Measurements from ENCODE around the gene PRSS35.
"Not testable (repeated sequence)": the region's sequence is repeated elsewhere in the genome, so short reads cannot be mapped to it uniquely, and the experiment has no call there.

The PRSS35 gene

DNA sequence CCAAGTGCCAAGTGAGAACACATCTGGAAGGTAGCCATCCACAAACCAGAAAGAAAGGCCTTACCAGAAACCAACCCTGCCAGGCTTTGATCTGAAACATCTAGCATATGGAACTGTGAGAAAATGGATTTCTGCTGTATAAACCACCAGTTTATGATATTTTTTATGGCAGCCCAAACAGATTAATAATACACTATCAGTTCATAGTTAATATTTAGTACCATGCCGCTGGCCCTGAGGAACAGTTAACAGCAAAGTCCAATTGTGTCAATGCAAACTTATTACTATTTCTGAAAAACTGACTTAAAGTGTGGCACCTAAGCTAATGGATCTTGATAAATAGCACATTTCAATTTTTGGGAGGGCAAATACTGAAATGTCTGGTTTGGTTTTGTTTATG, 35.4 kb upstream of the PRSS35 start:
- no peaks in the 10 kb centered on the region for H3K9me3 ChIP-seq (ENCODE audit: insufficient read depth, low read depth, low read length)
- H3K27me3 ChIP-seq (ENCODE audit: insufficient read depth, low read length, poor library complexity, severe bottlenecking) = no peaks in the 10 kb centered on the region
- no peaks in the 10 kb centered on the region for H4K20me1 ChIP-seq (ENCODE audit: insufficient read depth, low read length, poor library complexity, severe bottlenecking)
- no peaks in the 10 kb centered on the region for H3K79me2 ChIP-seq (ENCODE audit: insufficient read depth, low read length)
- no peaks in the 10 kb centered on the region for H3K36me3 ChIP-seq (ENCODE audit: insufficient read depth, low read length)
- no peak overlapping the region for H2AFZ ChIP-seq (ENCODE audit: low read length)
- H3K4me2 ChIP-seq (ENCODE audit: low read depth, low read length, poor library complexity, severe bottlenecking) = no peak overlapping the region
- H3F3A ChIP-seq (ENCODE audit: low read depth) = no peaks in the 10 kb centered on the region
- no peaks in the 10 kb centered on the region for H3K9me2 ChIP-seq (replicated peaks; ENCODE audit: low read depth, low read length)
- TF ChIP-seq, protein P1, sequence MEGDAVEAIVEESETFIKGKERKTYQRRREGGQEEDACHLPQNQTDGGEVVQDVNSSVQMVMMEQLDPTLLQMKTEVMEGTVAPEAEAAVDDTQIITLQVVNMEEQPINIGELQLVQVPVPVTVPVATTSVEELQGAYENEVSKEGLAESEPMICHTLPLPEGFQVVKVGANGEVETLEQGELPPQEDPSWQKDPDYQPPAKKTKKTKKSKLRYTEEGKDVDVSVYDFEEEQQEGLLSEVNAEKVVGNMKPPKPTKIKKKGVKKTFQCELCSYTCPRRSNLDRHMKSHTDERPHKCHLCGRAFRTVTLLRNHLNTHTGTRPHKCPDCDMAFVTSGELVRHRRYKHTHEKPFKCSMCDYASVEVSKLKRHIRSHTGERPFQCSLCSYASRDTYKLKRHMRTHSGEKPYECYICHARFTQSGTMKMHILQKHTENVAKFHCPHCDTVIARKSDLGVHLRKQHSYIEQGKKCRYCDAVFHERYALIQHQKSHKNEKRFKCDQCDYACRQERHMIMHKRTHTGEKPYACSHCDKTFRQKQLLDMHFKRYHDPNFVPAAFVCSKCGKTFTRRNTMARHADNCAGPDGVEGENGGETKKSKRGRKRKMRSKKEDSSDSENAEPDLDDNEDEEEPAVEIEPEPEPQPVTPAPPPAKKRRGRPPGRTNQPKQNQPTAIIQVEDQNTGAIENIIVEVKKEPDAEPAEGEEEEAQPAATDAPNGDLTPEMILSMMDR (conservative IDR thresholded peaks at IDR 0.05; ENCODE audit: low read length) = no peak
- no peak for TF ChIP-seq EZH2phosphoT487 (IDR thresholded peaks at IDR 0.05; ENCODE audit: borderline replicate concordance)
- no peak overlapping the region for H3K9ac ChIP-seq (ENCODE audit: low read depth, low read length, poor library complexity, severe bottlenecking)
- no peak overlapping the region for H3K4me3 ChIP-seq (ENCODE audit: low read length, poor library complexity, severe bottlenecking)
- H3K4me1 ChIP-seq (ENCODE audit: insufficient read depth, low read length, poor library complexity, severe bottlenecking) = no peaks in the 10 kb centered on the region

DNA sequence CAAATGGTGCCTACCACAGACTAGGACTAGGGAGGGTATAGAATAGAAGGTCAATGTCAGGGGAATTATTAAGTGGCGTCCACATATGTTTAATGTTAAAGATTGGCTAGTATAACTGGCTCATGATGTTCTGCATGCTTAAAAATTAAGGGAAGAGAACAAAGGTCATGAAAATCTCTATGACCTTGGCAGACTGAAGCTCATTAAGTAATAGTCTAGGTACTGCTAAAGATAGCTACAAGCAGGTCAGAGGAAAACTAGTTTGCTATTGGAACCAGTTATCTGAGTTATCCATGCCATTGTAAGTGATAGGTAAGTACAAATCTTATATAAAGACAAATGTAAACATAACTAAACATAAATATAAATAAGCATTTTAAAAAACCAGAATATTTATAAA, 32.9 kb upstream of the PRSS35 start:
- Histone ChIP-seq H3F3A (ENCODE audit: low read depth) (no peaks in the 10 kb centered on the region), H3K4me3 (ENCODE audit: low read length, poor library complexity, severe bottlenecking) (no peak overlapping the region), H3K9me3 (ENCODE audit: insufficient read depth, low read depth, low read length) (no peaks in the 10 kb centered on the region), H3K9me2 (replicated peaks; ENCODE audit: low read depth, low read length) (no peaks in the 10 kb centered on the region), H3K4me2 (ENCODE audit: low read depth, low read length, poor library complexity, severe bottlenecking) (no peak overlapping the region), H3K9ac (ENCODE audit: low read depth, low read length, poor library complexity, severe bottlenecking) (no peak overlapping the region), H4K20me1 (ENCODE audit: insufficient read depth, low read length, poor library complexity, severe bottlenecking) (no peaks in the 10 kb centered on the region), H3K4me1 (ENCODE audit: insufficient read depth, low read length, poor library complexity, severe bottlenecking) (no peaks in the 10 kb centered on the region), H3K79me2 (ENCODE audit: insufficient read depth, low read length) (no peaks in the 10 kb centered on the region), H3K27me3 (ENCODE audit: insufficient read depth, low read length, poor library complexity, severe bottlenecking) (no peaks in the 10 kb centered on the region), H2AFZ (ENCODE audit: low read length) (no peak overlapping the region), H3K36me3 (ENCODE audit: insufficient read depth, low read length) (no peaks in the 10 kb centered on the region)
- no peak for TF ChIP-seq EZH2phosphoT487 (IDR thresholded peaks at IDR 0.05; ENCODE audit: borderline replicate concordance)
- TF ChIP-seq, protein P1 (conservative IDR thresholded peaks at IDR 0.05; ENCODE audit: low read length) = no peak

DNA sequence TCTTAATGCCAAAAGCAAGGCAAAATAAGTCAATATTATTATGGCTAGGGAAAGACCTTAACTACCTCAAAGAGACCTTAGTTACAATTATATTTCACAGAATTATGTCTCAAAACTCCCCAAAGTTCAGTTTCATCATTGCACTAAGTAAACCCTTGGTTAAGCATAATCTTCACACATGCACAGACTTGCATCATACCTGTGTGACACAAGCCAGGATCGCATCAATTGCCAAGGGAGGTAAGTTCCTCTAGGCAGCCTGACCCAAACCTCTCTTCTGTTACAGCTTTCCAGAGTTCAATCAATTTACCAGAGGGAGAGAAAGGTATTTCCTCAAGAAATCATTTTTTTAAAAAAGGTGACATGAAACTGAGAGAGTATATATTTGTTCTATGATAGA, 31.9 kb upstream of the PRSS35 start:
- Histone ChIP-seq H3K9me2 (replicated peaks; ENCODE audit: low read depth, low read length) (no peaks in the 10 kb centered on the region), H2AFZ (ENCODE audit: low read length) (no peak overlapping the region), H3K79me2 (ENCODE audit: insufficient read depth, low read length) (no peaks in the 10 kb centered on the region), H3K9ac (ENCODE audit: low read depth, low read length, poor library complexity, severe bottlenecking) (no peak overlapping the region), H3K27me3 (ENCODE audit: insufficient read depth, low read length, poor library complexity, severe bottlenecking) (no peaks in the 10 kb centered on the region), H3K4me2 (ENCODE audit: low read depth, low read length, poor library complexity, severe bottlenecking) (no peak overlapping the region), H3K4me1 (ENCODE audit: insufficient read depth, low read length, poor library complexity, severe bottlenecking) (no peaks in the 10 kb centered on the region), H3K4me3 (ENCODE audit: low read length, poor library complexity, severe bottlenecking) (no peak overlapping the region), H3K9me3 (ENCODE audit: insufficient read depth, low read depth, low read length) (no peaks in the 10 kb centered on the region), H3K36me3 (ENCODE audit: insufficient read depth, low read length) (no peaks in the 10 kb centered on the region), H3F3A (ENCODE audit: low read depth) (no peaks in the 10 kb centered on the region), H4K20me1 (ENCODE audit: insufficient read depth, low read length, poor library complexity, severe bottlenecking) (no peaks in the 10 kb centered on the region)
- TF ChIP-seq, protein P1 (conservative IDR thresholded peaks at IDR 0.05; ENCODE audit: low read length) = no peak
- no peak for TF ChIP-seq EZH2phosphoT487 (IDR thresholded peaks at IDR 0.05; ENCODE audit: borderline replicate concordance)

DNA sequence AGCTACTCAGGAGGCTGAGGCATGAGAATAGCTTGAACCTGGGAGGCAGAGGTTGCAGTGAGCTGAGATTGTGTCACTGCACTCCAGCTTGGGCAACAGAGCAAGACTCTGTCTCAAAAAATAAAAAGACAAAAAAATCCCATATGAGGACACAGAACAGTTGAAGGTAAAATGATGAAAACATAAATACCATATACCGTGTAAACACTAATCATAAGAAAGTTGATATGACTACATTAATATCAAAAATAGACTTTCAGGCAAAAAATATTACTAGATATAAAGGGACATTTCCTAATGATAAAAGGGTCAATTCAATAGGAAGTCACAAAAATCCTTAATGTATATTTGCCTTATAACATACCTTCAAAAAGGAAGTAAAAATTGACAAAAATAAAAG, 30.4 kb upstream of the PRSS35 start:
- H3K36me3 ChIP-seq (ENCODE audit: insufficient read depth, low read length) = not testable (repeated sequence)

More for the DNA sequence above, 30.4 kb upstream of the PRSS35 start:
- not testable (repeated sequence) for H3K4me1 ChIP-seq (ENCODE audit: insufficient read depth, low read length, poor library complexity, severe bottlenecking); H3F3A ChIP-seq (ENCODE audit: low read depth); H3K79me2 ChIP-seq (ENCODE audit: insufficient read depth, low read length); H3K4me3 ChIP-seq (ENCODE audit: low read length, poor library complexity, severe bottlenecking); H3K27me3 ChIP-seq (ENCODE audit: insufficient read depth, low read length, poor library complexity, severe bottlenecking); H3K9me3 ChIP-seq (ENCODE audit: insufficient read depth, low read depth, low read length); H3K4me2 ChIP-seq (ENCODE audit: low read depth, low read length, poor library complexity, severe bottlenecking); H3K9ac ChIP-seq (ENCODE audit: low read depth, low read length, poor library complexity, severe bottlenecking); H3K9me2 ChIP-seq (replicated peaks; ENCODE audit: low read depth, low read length); H4K20me1 ChIP-seq (ENCODE audit: insufficient read depth, low read length, poor library complexity, severe bottlenecking); H2AFZ ChIP-seq (ENCODE audit: low read length)

All from Loucy (cell line).